GDM1 (cell line): Measurements from ENCODE around the gene GALR1.
"Not testable (repeated sequence)": the region's sequence is repeated elsewhere in the genome, so short reads cannot be mapped to it uniquely, and the experiment has no call there.

Experiments
- DNase-seq: peaks from one replicate; lab custom pipeline; 2025; lab: John Stamatoyannopoulos, UW

The GALR1 gene

GRCh38 chr18:77250926-77251729, 1.5 kb downstream of the GALR1 start:
- DNase-seq, result no peak

- no peak for DNase-seq
Observed at GRCh38 chr18:77251730-77252050, 2.0 kb downstream of the GALR1 start.

- DNase-seq, result no peak
Observed at GRCh38 chr18:77254711-77255405, 5.2 kb downstream of the GALR1 start.

- DNase-seq, result no peak
Observed at GRCh38 chr18:77255426-77256105, 5.9 kb downstream of the GALR1 start.

- no peak for DNase-seq
Observed at GRCh38 chr18:77262643-77263465, 13.2 kb downstream of the GALR1 start.

GRCh38 chr18:77263466-77263763, 13.8 kb downstream of the GALR1 start:
- DNase-seq, result no peak

- DNase-seq, result no peak
Observed at GRCh38 chr18:77267969-77268368, 18.3 kb downstream of the GALR1 start.

- no peak for DNase-seq
Observed at GRCh38 chr18:77268456-77268855, 18.8 kb downstream of the GALR1 start.

- no peak for DNase-seq
Observed at GRCh38 chr18:77271576-77272481, 22.2 kb downstream of the GALR1 start.

GRCh38 chr18:77290841-77291240, 41.2 kb downstream of the GALR1 start:
- DNase-seq, result not testable (repeated sequence)

- DNase-seq, result no peak
Observed at GRCh38 chr18:77298172-77298571, 48.5 kb downstream of the GALR1 start.

- DNase-seq, result no peak
Observed at GRCh38 chr18:77299706-77300105, 50.1 kb downstream of the GALR1 start.

GRCh38 chr18:77300579-77300978, 50.9 kb downstream of the GALR1 start:
- DNase-seq, result no peak

GRCh38 chr18:77304268-77304667, 54.6 kb downstream of the GALR1 start:
- no peak for DNase-seq

GRCh38 chr18:77305676-77306075, 56.0 kb downstream of the GALR1 start:
- no peak for DNase-seq

GRCh38 chr18:77308216-77308615, 58.6 kb downstream of the GALR1 start:
- DNase-seq, result no peak

GRCh38 chr18:77314511-77314910, 64.9 kb downstream of the GALR1 start:
- no peak for DNase-seq

GRCh38 chr18:77314952-77315351, 65.3 kb downstream of the GALR1 start:
- no peak for DNase-seq

- no peak for DNase-seq
Observed at GRCh38 chr18:77316008-77316407, 66.4 kb downstream of the GALR1 start.

GRCh38 chr18:77316641-77317040, 67.0 kb downstream of the GALR1 start:
- no peak for DNase-seq

- DNase-seq, result no peak
Observed at GRCh38 chr18:77320971-77321559, 71.4 kb downstream of the GALR1 start.
